ENCODE measurements around the gene RNU6-7. TPM values are rescaled to one million over a fixed set of nuclear protein-coding genes. Genes with fewer than 3 reads are reported as not detected.

The RNU6-7 gene
- total and polyA plus RNA-seq, 2 donors (not counting 1 experiment from before 2014, with no cell fraction given) = not detected

DNA sequence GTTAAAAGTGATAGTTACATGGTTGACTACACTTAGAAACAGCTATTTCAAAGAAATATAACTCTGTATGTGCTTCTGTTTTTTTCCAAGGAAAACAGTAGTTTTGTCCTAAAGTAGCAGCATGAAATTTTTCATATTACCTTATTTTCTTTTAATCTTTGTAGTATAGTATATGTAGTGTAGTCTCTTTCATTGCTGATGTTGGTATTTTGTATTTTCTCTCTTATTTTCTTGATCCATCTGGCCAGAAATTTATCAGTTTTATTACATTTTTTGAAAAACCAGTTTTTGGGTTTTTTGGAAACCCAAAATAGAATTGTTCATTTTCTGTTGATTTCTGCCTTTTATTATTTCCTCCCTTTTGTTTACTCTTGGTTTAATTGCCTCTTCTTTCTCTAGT is 7.6 kb downstream of the RNU6-7 start:
- no peak overlapping the region for H3K9ac ChIP-seq (ENCODE audit: insufficient read depth, low read length)
- TF ChIP-seq EZH2 (IDR thresholded peaks at IDR 0.05; ENCODE audit: low read length, missing control alignments) = no peak
- TF ChIP-seq, protein P1, sequence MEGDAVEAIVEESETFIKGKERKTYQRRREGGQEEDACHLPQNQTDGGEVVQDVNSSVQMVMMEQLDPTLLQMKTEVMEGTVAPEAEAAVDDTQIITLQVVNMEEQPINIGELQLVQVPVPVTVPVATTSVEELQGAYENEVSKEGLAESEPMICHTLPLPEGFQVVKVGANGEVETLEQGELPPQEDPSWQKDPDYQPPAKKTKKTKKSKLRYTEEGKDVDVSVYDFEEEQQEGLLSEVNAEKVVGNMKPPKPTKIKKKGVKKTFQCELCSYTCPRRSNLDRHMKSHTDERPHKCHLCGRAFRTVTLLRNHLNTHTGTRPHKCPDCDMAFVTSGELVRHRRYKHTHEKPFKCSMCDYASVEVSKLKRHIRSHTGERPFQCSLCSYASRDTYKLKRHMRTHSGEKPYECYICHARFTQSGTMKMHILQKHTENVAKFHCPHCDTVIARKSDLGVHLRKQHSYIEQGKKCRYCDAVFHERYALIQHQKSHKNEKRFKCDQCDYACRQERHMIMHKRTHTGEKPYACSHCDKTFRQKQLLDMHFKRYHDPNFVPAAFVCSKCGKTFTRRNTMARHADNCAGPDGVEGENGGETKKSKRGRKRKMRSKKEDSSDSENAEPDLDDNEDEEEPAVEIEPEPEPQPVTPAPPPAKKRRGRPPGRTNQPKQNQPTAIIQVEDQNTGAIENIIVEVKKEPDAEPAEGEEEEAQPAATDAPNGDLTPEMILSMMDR (conservative IDR thresholded peaks at IDR 0.05 in 1 of 2, IDR thresholded peaks at IDR 0.05 in 1 of 2; ENCODE audit: low read depth in 1 of 2, low read length in 2 of 2) = no peak
- H3K27me3 ChIP-seq (ENCODE audit: control insufficient read depth, insufficient read depth, low read length) = no peaks in the 10 kb centered on the region
- no peak for DNase-seq (ENCODE audit: low read depth in 2 of 2)
- no peak overlapping the region for H2AFZ ChIP-seq (ENCODE audit: low read length)
- H3K27ac ChIP-seq (ENCODE audit: insufficient read depth, low read length) = no peak overlapping the region
- H3K4me2 ChIP-seq (ENCODE audit: extremely low read depth, insufficient read depth, low read length) = no peak overlapping the region
- H3K4me3 ChIP-seq (replicated peaks in 1 of 4; ENCODE audit: control extremely low read depth in 1 of 4, insufficient read depth in 1 of 4, low read depth in 3 of 4, low read length in 4 of 4) = no peak overlapping the region
- no peaks in the 10 kb centered on the region for H3K9me3 ChIP-seq (ENCODE audit: control insufficient read depth, insufficient read depth, low read depth, low read length)
- H3K36me3 ChIP-seq (ENCODE audit: control insufficient read depth, insufficient read depth, low read length) = no peaks in the 10 kb centered on the region
- no peaks in the 10 kb centered on the region for H3K79me2 ChIP-seq (ENCODE audit: control insufficient read depth, insufficient read depth, low read length)
- no peaks in the 10 kb centered on the region for H4K20me1 ChIP-seq (ENCODE audit: control insufficient read depth, extremely low read depth, insufficient read depth, low read length)
- H3K4me1 ChIP-seq (ENCODE audit: control insufficient read depth, extremely low read depth, insufficient read depth, low read length) = no peaks in the 10 kb centered on the region

DNA sequence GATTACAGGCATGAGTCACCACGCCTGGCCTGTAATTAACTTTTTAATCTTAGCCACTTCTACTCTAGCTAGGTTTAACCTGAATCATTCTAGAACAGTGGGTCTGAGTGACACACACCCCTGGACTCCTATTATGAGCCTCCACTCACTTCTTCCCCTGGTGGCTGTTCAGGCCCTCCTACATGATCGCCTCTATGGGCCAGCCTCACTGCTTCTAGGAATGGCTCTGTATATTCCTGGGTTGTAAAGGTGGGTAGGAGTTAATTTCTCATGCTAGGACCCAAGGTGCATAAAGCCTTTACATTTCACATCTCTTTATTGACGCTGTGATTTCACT is 9.2 kb downstream of the RNU6-7 start:
- Histone ChIP-seq H3K36me3 (ENCODE audit: control insufficient read depth, insufficient read depth, low read length) (no peaks in the 10 kb centered on the region), H3K9ac (ENCODE audit: insufficient read depth, low read length) (no peak overlapping the region), H3K27ac (ENCODE audit: insufficient read depth, low read length) (no peak overlapping the region), H4K20me1 (ENCODE audit: control insufficient read depth, extremely low read depth, insufficient read depth, low read length) (no peaks in the 10 kb centered on the region), H2AFZ (ENCODE audit: low read length) (no peak overlapping the region), H3K4me2 (ENCODE audit: extremely low read depth, insufficient read depth, low read length) (no peak overlapping the region), H3K4me1 (ENCODE audit: control insufficient read depth, extremely low read depth, insufficient read depth, low read length) (no peaks in the 10 kb centered on the region), H3K27me3 (ENCODE audit: control insufficient read depth, insufficient read depth, low read length) (no peaks in the 10 kb centered on the region), H3K9me3 (ENCODE audit: control insufficient read depth, insufficient read depth, low read depth, low read length) (no peaks in the 10 kb centered on the region), H3K79me2 (ENCODE audit: control insufficient read depth, insufficient read depth, low read length) (no peaks in the 10 kb centered on the region), H3K4me3 (replicated peaks in 1 of 4; ENCODE audit: control extremely low read depth in 1 of 4, insufficient read depth in 1 of 4, low read depth in 3 of 4, low read length in 4 of 4) (no peak overlapping the region)
- TF ChIP-seq EZH2 (IDR thresholded peaks at IDR 0.05; ENCODE audit: low read length, missing control alignments) = no peak
- TF ChIP-seq, protein P1 (conservative IDR thresholded peaks at IDR 0.05 in 1 of 2, IDR thresholded peaks at IDR 0.05 in 1 of 2; ENCODE audit: low read depth in 1 of 2, low read length in 2 of 2) = no peak
- DNase-seq (ENCODE audit: low read depth in 2 of 2) = no peak

DNA sequence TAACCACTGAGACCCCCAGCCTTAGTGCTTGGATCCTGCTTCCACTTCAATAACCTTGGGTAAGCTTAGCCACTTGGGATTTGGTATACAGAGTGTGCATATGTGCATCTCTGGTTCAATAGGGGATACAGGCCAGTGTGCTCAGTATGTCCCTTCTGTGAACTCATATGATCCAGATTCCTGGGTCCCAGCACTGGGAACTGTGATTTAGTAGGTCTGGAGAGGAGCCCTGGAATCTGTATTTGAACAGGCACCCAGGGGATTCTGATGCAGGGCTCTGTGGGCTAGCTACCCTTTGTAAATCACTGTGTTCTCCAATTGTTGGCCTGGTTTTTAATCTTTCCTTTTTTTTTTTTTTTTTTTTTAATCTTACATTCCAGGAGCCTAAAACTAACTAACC is 11.0 kb downstream of the RNU6-7 start:
- TF ChIP-seq EZH2 (IDR thresholded peaks at IDR 0.05; ENCODE audit: low read length, missing control alignments) = no peak
- TF ChIP-seq, protein P1 (conservative IDR thresholded peaks at IDR 0.05 in 1 of 2, IDR thresholded peaks at IDR 0.05 in 1 of 2; ENCODE audit: low read depth in 1 of 2, low read length in 2 of 2) = no peak
- H3K4me3 ChIP-seq (replicated peaks in 1 of 4; ENCODE audit: control extremely low read depth in 1 of 4, insufficient read depth in 1 of 4, low read depth in 3 of 4, low read length in 4 of 4) = no peak overlapping the region
- no peak for DNase-seq (ENCODE audit: low read depth in 2 of 2)
- H4K20me1 ChIP-seq (ENCODE audit: control insufficient read depth, extremely low read depth, insufficient read depth, low read length) = no peaks in the 10 kb centered on the region
- H3K4me2 ChIP-seq (ENCODE audit: extremely low read depth, insufficient read depth, low read length) = no peak overlapping the region
- no peak overlapping the region for H2AFZ ChIP-seq (ENCODE audit: low read length)
- H3K79me2 ChIP-seq (ENCODE audit: control insufficient read depth, insufficient read depth, low read length) = no peaks in the 10 kb centered on the region
- H3K27ac ChIP-seq (ENCODE audit: insufficient read depth, low read length) = no peak overlapping the region
- no peak overlapping the region for H3K9ac ChIP-seq (ENCODE audit: insufficient read depth, low read length)
- H3K27me3 ChIP-seq (ENCODE audit: control insufficient read depth, insufficient read depth, low read length) = no peaks in the 10 kb centered on the region
- no peaks in the 10 kb centered on the region for H3K4me1 ChIP-seq (ENCODE audit: control insufficient read depth, extremely low read depth, insufficient read depth, low read length)
- no peaks in the 10 kb centered on the region for H3K9me3 ChIP-seq (ENCODE audit: control insufficient read depth, insufficient read depth, low read depth, low read length)
- H3K36me3 ChIP-seq (ENCODE audit: control insufficient read depth, insufficient read depth, low read length) = no peaks in the 10 kb centered on the region

All from fibroblast of lung (primary cell).